LNCAP (cell line): ENCODE measurements around the gene UQCR11.

ENCODE experiments used
- CTCF ChIP-seq: fragments of 450-650 bp; IDR thresholded peaks from 2 replicates; pipeline ENCODE4 v1.5.1; 2017; ENCODE audit warnings: mild to moderate bottlenecking

The UQCR11 gene

GRCh38 chr19:1555487-1556389 is 49.5 kb downstream of the UQCR11 start:
- no peak for TF ChIP-seq CTCF

DNA sequence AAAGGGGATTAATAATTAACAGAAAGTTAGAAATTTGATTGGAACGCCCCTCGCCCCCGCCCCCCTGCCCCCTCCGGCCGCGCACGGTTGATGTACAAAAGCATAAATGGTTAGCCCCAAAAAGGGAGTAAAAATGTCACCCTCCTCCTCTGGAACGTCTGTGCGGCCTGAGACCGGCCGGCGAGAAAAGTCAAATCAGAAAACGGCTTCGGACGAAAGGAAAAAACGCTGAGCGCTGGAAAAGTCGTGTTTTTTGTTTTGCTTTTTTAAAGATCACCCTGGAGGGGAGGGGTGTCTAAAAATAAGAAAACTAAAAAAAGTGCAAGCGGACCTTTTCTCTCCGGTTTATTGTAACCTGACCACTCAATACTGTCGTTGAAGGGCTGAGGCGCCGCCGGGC is 50.3 kb downstream of the UQCR11 start:
- no peak for TF ChIP-seq CTCF

- TF ChIP-seq CTCF = no peak
Measured at GRCh38 chr19:1553415-1553814, 51.8 kb downstream of the UQCR11 start.

DNA sequence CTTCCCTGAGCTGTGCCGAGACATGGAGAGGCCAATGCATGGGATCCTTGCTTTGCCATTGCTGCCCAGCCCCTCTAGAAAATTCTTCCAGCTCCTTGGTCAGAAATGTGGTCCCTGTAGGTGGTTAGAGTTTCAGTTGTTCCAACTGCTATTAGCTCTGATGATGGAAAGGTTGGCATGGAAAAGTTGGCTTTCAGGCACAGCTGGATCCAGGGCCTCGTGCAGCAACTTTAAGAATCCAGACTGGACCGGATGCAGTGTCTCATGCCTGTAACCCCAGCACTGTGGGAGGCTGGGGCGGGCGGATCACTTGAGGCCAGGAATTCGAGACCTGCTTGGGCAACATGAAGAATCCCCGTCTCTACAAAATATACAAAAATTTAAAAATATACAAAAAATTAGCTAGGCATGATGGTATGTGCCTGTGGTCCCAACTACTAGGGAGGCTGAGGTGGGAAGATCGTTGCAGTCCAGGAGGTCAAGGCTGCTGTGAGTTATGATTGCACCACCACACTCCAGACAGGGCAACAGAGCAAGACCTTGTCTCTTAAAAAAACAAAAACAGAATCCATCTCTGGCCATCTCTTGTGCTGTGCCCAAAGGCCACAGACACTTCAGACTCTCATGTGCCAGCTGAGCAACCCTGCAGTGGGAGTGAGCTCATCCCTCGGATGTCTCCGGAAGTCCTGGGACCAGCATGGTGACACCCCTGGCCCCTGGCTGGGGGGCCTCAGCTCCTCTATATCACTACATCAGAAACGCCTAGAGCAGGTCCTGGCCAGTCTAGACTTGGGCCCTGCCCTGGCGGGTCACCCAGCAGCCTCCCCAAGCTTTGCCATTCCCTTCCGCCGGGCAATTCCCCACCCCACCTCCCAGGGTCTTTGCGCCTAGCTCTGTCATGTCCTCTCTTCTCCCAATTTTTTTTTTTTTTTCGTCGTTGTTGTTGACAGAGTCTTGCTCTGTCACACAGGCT is 53.9 kb downstream of the UQCR11 start:
- TF ChIP-seq CTCF = no peak

- TF ChIP-seq CTCF = no peak
Measured at GRCh38 chr19:1549332-1549945, 55.8 kb downstream of the UQCR11 start.
